Smooth muscle cell of bladder (primary cell): ENCODE measurements around the gene CRTAP. TPM values are rescaled to one million over a fixed set of nuclear protein-coding genes. Genes with fewer than 3 reads are reported as not detected.

Source experiments
- total RNA-seq: library from RNA; depleted of rRNA; stranded (reverse); fragments of >200 nt; gene quantifications from 2 replicates; pipeline ENCODE4 v1.2.3, GENCODE V29; 2014

CRTAP gene
- total RNA-seq = 271 and 374 TPM in 2 replicates

DNA sequence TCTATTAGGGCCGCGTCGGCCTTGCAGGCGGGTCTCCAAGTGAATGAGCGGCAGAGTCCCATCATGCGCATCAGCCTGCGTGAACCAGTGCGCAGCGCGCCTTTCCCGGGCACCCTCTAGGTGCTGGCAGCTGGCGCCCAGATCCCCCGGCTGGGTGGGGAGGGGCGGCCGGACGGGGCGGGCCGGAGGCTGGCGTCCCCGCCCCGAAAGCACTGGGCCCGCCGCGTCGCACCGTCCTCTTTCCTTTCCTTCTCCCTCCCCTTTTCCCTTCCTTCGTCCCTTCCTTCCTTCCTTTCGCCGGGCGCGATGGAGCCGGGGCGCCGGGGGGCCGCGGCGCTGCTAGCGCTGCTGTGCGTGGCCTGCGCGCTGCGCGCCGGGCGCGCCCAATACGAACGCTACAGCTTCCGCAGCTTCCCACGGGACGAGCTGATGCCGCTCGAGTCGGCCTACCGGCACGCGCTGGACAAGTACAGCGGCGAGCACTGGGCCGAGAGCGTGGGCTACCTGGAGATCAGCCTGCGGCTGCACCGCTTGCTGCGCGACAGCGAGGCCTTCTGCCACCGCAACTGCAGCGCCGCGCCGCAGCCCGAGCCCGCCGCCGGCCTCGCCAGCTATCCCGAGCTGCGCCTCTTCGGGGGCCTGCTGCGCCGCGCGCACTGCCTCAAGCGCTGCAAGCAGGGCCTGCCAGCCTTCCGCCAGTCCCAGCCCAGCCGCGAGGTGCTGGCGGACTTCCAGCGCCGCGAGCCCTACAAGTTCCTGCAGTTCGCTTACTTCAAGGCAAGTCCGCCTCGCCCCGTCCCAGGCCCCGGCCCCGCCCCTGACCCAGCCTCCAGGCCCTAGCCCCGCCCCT lies at the start of gene CRTAP:
TSS of gene CRTAP (plus strand) at position 243 of the 850 bp plus-strand sequence. CDS start at position 307, 64 bp downstream.

Other genes with a start within 250 kb of the CRTAP start
- gene CCR4, start 162.4 kb upstream of the CRTAP start, total RNA-seq = under 0.01 and 0.09 TPM in 2 replicates
- gene GLB1, start 16.9 kb upstream of the CRTAP start, total RNA-seq = 57.0 and 80.5 TPM in 2 replicates
- gene TMPPE, start 16.9 kb upstream of the CRTAP start, total RNA-seq = 3.1 and 4.3 TPM in 2 replicates
- gene SUSD5, start 104.8 kb downstream of the CRTAP start, total RNA-seq = 1.1 and 3.6 TPM in 2 replicates
- gene FBXL2, start 163.4 kb downstream of the CRTAP start, total RNA-seq = 7.3 and 9.8 TPM in 2 replicates